A673 (cell line): ENCODE results near the gene SDR42E1. TPM values are rescaled to one million over a fixed set of nuclear protein-coding genes. Genes with fewer than 3 reads are reported as not detected.

Source experiments
- total RNA-seq: library from RNA; stranded (reverse); gene quantifications from 2 replicates; pipeline ENCODE4 v1.2.3, GENCODE V29; 2021

The SDR42E1 gene
- total RNA-seq, 1 experiment from 2014 or later: not detected

Other genes with a start within 250 kb of the SDR42E1 start
- gene PLCG2, start 232.2 kb downstream of the SDR42E1 start, total RNA-seq: 5.6 and 9.6 TPM in 2 replicates
- 3.2 and 4.9 TPM in 2 replicates for gene HSD17B2, start 23.8 kb upstream of the SDR42E1 start, total RNA-seq
- 65.9 and 74.4 TPM in 2 replicates for gene MPHOSPH6, start 158.8 kb upstream of the SDR42E1 start, total RNA-seq